Kidney (tissue), 14 donors: ENCODE data around the gene ELOA. TPM values are rescaled to one million over a fixed set of nuclear protein-coding genes. Genes with fewer than 3 reads are reported as not detected.

Experiments used
- DNase-seq, 5 donors: peaks; one replicate each; pipeline ENCODE4 v3.0.0-alpha.2; 2013 to 2020
- FAIRE-seq: peaks from 2 replicates; lab custom pipeline; 2012; peaks lifted over from hg19 to GRCh38; lab: Jason Lieb, UNC
- H3K27ac ChIP-seq, 2 donors: one replicate each; pipeline ENCODE4 v1.7.0; 2013; ENCODE audit warnings: low read depth in 2 of 2, low read length in 2 of 2, inconsistent platforms in 1 of 2
- H3K27me3 ChIP-seq: one replicate; pipeline ENCODE4 v1.7.1; 2013; ENCODE audit warnings: low read length, inconsistent platforms; ENCODE audit not compliant: control insufficient read depth, insufficient read depth
- H3K36me3 ChIP-seq, 3 donors: one replicate each; pipeline versions ENCODE4 v1.7.0 to v1.7.1; 2013; ENCODE audit warnings: low read length in 3 of 3, control low read depth in 1 of 3, inconsistent platforms in 1 of 3; ENCODE audit not compliant: insufficient read depth in 3 of 3, control insufficient read depth in 2 of 3
- H3K4me1 ChIP-seq, 3 donors: one replicate each; pipeline versions ENCODE4 v1.7.0 to v1.7.1; 2013; ENCODE audit warnings: low read length in 3 of 3, inconsistent platforms in 1 of 3, low read depth in 1 of 3; ENCODE audit not compliant: control insufficient read depth in 2 of 3, insufficient read depth in 2 of 3
- H3K4me3 ChIP-seq, 3 donors: one replicate each; pipeline versions ENCODE4 v1.7.0 to v1.8.1; 2013; ENCODE audit warnings: low read length in 3 of 3, control low read depth in 1 of 3, inconsistent platforms in 1 of 3
- H3K9ac ChIP-seq, 3 donors: one replicate each; pipeline versions ENCODE4 v1.7.0 to v1.7.1; 2013; ENCODE audit warnings: low read length in 3 of 3, control low read depth in 1 of 3, inconsistent platforms in 1 of 3
- H3K9me3 ChIP-seq, 3 donors: one replicate each; pipeline versions ENCODE4 v1.7.0 to v1.7.1; 2013; ENCODE audit warnings: low read length in 3 of 3, control low read depth in 1 of 3, inconsistent platforms in 1 of 3; ENCODE audit not compliant: control insufficient read depth in 2 of 3, insufficient read depth in 1 of 3
- intact Hi-C: fragments of 100-400 bp; cut with DNase I; formaldehyde crosslinking; loops from one replicate; pipeline ENCODE4 v1.11.1; 2022
- polyA plus RNA-seq: library from polyadenylated mRNA; stranded (reverse); fragments of 350-450 nt; fragmentation: Illumina TruSeq; extraction: RNeasy Lipid Tissue Mini Kit (QIAGEN cat#74804); gene quantifications from one replicate; pipeline ENCODE4 v1.2.3, GENCODE V29; 2014; ENCODE audit warnings: low read depth, low replicate concordance; ENCODE audit not compliant: insufficient read depth
- total RNA-seq: library from RNA; stranded (reverse); fragmentation: NEBNext Ultra II Directional; extraction: Animal tissue kit (Norgen Biotek cat#: 25700); gene quantifications from one replicate; pipeline ENCODE4 v1.2.1, GENCODE V29; 2021
- TF ChIP-seq, protein P1 (sequence below): IDR thresholded peaks from 3 replicates; pipeline ENCODE4 v1.5.1; 2012; ENCODE audit warnings: mild to moderate bottlenecking, moderate library complexity, borderline replicate concordance; ENCODE audit not compliant: insufficient read depth; ENCODE audit errors: extremely low read depth
- donor health status: control.
- donor health status: control.
- donor health status: control.
- donor health status: control.
- donor health status: control.
- donor health status: DM: yes; HTN: yes; CAD: no.
- donor health status: Normal renal cell carcinoma (clear cell type).

The ELOA gene
- total and polyA plus RNA-seq, 2 donors from 2014 or later, result 13.7 to 39.1 TPM

- Histone ChIP-seq H3K4me1 (peaks cover 0 to 14% (median 10%) of the 10 kb centered on the region in 3 donors), H3K27ac (no peak overlapping the region), H3K36me3 (no peaks in the 10 kb centered on the region), H3K27me3 (no peaks in the 10 kb centered on the region), H3K9ac (no peak overlapping the region), H3K9me3 (no peaks in the 10 kb centered on the region), H3K4me3 (no peak overlapping the region)
- intact Hi-C loops, result no loop called here
- TF ChIP-seq, protein P1, sequence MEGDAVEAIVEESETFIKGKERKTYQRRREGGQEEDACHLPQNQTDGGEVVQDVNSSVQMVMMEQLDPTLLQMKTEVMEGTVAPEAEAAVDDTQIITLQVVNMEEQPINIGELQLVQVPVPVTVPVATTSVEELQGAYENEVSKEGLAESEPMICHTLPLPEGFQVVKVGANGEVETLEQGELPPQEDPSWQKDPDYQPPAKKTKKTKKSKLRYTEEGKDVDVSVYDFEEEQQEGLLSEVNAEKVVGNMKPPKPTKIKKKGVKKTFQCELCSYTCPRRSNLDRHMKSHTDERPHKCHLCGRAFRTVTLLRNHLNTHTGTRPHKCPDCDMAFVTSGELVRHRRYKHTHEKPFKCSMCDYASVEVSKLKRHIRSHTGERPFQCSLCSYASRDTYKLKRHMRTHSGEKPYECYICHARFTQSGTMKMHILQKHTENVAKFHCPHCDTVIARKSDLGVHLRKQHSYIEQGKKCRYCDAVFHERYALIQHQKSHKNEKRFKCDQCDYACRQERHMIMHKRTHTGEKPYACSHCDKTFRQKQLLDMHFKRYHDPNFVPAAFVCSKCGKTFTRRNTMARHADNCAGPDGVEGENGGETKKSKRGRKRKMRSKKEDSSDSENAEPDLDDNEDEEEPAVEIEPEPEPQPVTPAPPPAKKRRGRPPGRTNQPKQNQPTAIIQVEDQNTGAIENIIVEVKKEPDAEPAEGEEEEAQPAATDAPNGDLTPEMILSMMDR, result no peak
- no peak for DNase-seq
- FAIRE-seq, result no peak
These were observed 31.1 kb downstream of the ELOA start for GRCh38 chr1:23774174-23774880.

DNA sequence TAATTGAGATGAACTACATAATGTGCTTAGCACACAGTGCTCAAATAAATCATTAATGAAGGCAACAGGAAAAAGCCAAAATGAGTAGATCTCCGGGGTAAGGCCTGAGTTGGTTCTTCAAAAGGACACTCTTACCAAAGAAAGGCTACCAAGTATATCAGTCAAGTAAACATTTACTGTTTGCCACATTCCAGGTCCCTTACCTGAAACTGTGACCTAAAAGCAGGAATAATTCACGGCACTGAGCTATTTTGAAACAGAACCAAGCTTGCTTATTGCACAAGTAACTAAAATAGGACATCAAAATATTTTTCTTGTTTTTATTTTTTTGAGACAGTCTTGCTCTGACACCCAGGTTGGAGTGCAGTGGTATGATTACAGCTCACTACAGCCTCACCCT, 32.9 kb downstream of the ELOA start:
- Histone ChIP-seq H3K9ac (no peak overlapping the region), H3K27ac (no peak overlapping the region), H3K36me3 (peaks cover 0 to 4% (median 2%) of the 10 kb centered on the region in 3 donors), H3K27me3 (no peaks in the 10 kb centered on the region), H3K4me1 (peaks cover 0 to 17% (median 13%) of the 10 kb centered on the region in 3 donors), H3K4me3 (no peak overlapping the region), H3K9me3 (no peaks in the 10 kb centered on the region)
- TF ChIP-seq, protein P1, result no peak
- intact Hi-C loops, result no loop called here
- no peak for FAIRE-seq
- no peak for DNase-seq

GRCh38 chr1:23777979-23778814, 34.9 kb downstream of the ELOA start, which contains the start of gene PITHD1:
PITHD1 (plus strand) TSS chr1:23778418; CDS start chr1:23778516, 98 bp downstream.
- Histone ChIP-seq H3K9me3 (no peaks in the 10 kb centered on the region), H3K9ac (peak within 1 kb of the TSS; percentile 94 to 99 (median 95)), H3K36me3 (peaks cover 0 to 4% (median 2%) of the 10 kb centered on the region in 3 donors), H3K27ac (peak within 1 kb of the TSS; percentile 88 to 92), H3K27me3 (no peaks in the 10 kb centered on the region), H3K4me3 (peak within 1 kb of the TSS; percentile 86 to 100 (median 100)), H3K4me1 (peaks cover 0 to 13% (median 11%) of the 10 kb centered on the region in 3 donors)
- peak; percentile 91 to 95 (median 93) for DNase-seq
- intact Hi-C loops, result no loop called here
- no peak for FAIRE-seq
- TF ChIP-seq, protein P1, result no peak
